HepG2 (cell line): ENCODE data around the gene DNAJB2. TPM values are rescaled to one million over a fixed set of nuclear protein-coding genes. Genes with fewer than 3 reads are reported as not detected.

Experiments used
- ATAC-seq: fragments of 200-7000 bp; cut with Tn5 transposase; 3 replicates; pipeline ENCODE4 v1.9.1; 2020; ENCODE audit warnings: mild to moderate bottlenecking, moderate library complexity
- BruUV-seq: library from RNA; stranded (reverse); fragments of 400-500 nt; replicated peaks from 2 replicates; lab custom pipeline; 2021; lab: Mats Ljungman, UMichigan
- CTCF ChIA-PET: fragments of 300-600 bp; formaldehyde crosslinking; extraction: SDS; loops from one replicate; lab custom pipeline; 2021; ENCODE audit warnings: low total read pairs, inconsistent platforms, low intra/inter-chr PET ratio; lab: Yijun Ruan, JAX
- POLR2A ChIA-PET: fragments of 350-600 bp; sonication (Branson Sonifier 250); formaldehyde crosslinking; loops from one replicate; lab custom pipeline; 2020; ENCODE audit warnings: antibody characterized with exemption, inconsistent platforms; lab: Yijun Ruan, JAX
- DNase-seq: peaks from one replicate; pipeline ENCODE4 v3.0.0-alpha.2; 2015; ENCODE audit warnings: low spot score
- FAIRE-seq: peaks from 3 replicates; lab custom pipeline; 2011; peaks lifted over from hg19 to GRCh38; lab: Jason Lieb, UNC
- H2AFZ ChIP-seq: one replicate; pipeline ENCODE4 v1.6.1; 2011; ENCODE audit warnings: low read length, inconsistent platforms
- H3K27ac ChIP-seq: fragments of 300-600 bp; 3 replicates; pipeline ENCODE4 v1.8.0; 2011; ENCODE audit warnings: mixed run types, mild to moderate bottlenecking, mixed read lengths, low read length, inconsistent platforms; ENCODE audit not compliant: insufficient read depth; ENCODE audit errors: extremely low read length
- H3K27me3 ChIP-seq, 2 experiments: fragments of 200-600 bp in 1 of 2; 2 replicates in 1 of 2; 3 replicates in 1 of 2; pipeline versions ENCODE4 v1.6.0 to v1.8.0; 2011; ENCODE audit warnings: low read length in 2 of 2, mild to moderate bottlenecking in 2 of 2, moderate library complexity in 2 of 2, inconsistent platforms in 1 of 2; ENCODE audit not compliant: insufficient read depth in 2 of 2, control insufficient read depth in 1 of 2
- H3K36me3 ChIP-seq, 2 experiments: fragments of 200-600 bp in 1 of 2; replicated peaks in 1 of 2; 2 replicates in 1 of 2; 3 replicates in 1 of 2; pipeline versions ENCODE4 v1.5.1 to v1.8.0; 2011; ENCODE audit warnings: low read length in 2 of 2, inconsistent platforms in 1 of 2; ENCODE audit not compliant: insufficient read depth in 2 of 2, control insufficient read depth in 1 of 2
- H3K4me1 ChIP-seq: 2 replicates; pipeline ENCODE4 v1.5.1; 2012; ENCODE audit warnings: low read length, inconsistent platforms; ENCODE audit not compliant: insufficient read depth
- H3K4me2 ChIP-seq: 2 replicates; pipeline ENCODE4 v1.6.0; 2011; ENCODE audit warnings: low read depth, low read length, inconsistent platforms
- H3K4me3 ChIP-seq, 3 experiments: fragments of 200-600 bp in 1 of 3; sonication (generic), shearing (Covaris generic) in 1 of 3; replicated peaks in 1 of 3; 2 replicates each; pipeline ENCODE4 v1.5.1; 2011 to 2016; ENCODE audit warnings: low read length in 3 of 3, inconsistent platforms in 2 of 3, low read depth in 2 of 3, mild to moderate bottlenecking in 2 of 3, control low read depth in 1 of 3, mixed read lengths in 1 of 3; ENCODE audit not compliant: insufficient read depth in 1 of 3
- H3K79me2 ChIP-seq: one replicate; pipeline ENCODE4 v1.6.1; 2011; ENCODE audit warnings: low read length, inconsistent platforms; ENCODE audit not compliant: insufficient read depth
- H3K9ac ChIP-seq: 2 replicates; pipeline ENCODE4 v1.6.0; 2011; ENCODE audit warnings: mild to moderate bottlenecking, low read depth, low read length, inconsistent platforms; ENCODE audit not compliant: insufficient read depth
- H3K9me3 ChIP-seq: 2 replicates; pipeline ENCODE4 v1.5.1; 2012; ENCODE audit warnings: mild to moderate bottlenecking, low read length
- H4K20me1 ChIP-seq: 2 replicates; pipeline ENCODE4 v1.6.0; 2011; ENCODE audit warnings: inconsistent platforms, mild to moderate bottlenecking, low read length, moderate library complexity; ENCODE audit not compliant: insufficient read depth
- AGO1 ChIP-seq: fragments of 200-400 bp; formaldehyde crosslinking; IDR thresholded peaks from 2 replicates; pipeline ENCODE4 v1.6.1; 2017; ENCODE audit warnings: mild to moderate bottlenecking, low read depth, low read length, moderate library complexity; ENCODE audit not compliant: poor library complexity, severe bottlenecking
- JUN ChIP-seq: sonication (generic); formaldehyde crosslinking; IDR thresholded peaks from 2 replicates; pipeline ENCODE4 v1.4.0; 2020; ENCODE audit warnings: mild to moderate bottlenecking, missing genetic modification reagents
- MNT ChIP-seq: fragments of 450-650 bp; IDR thresholded peaks from 2 replicates; pipeline ENCODE4 v1.6.1; 2016
- SNAPC4 ChIP-seq: sonication (generic); formaldehyde crosslinking; IDR thresholded peaks from 2 replicates; pipeline ENCODE4 v1.4.0; 2020; ENCODE audit warnings: mild to moderate bottlenecking, missing genetic modification reagents
- YEATS2 ChIP-seq: sonication (generic); formaldehyde crosslinking; IDR thresholded peaks from 2 replicates; pipeline ENCODE4 v1.4.0; 2020; ENCODE audit warnings: missing genetic modification reagents, borderline replicate concordance
- ZC3H4 ChIP-seq: sonication (generic); formaldehyde crosslinking; IDR thresholded peaks from 2 replicates; pipeline ENCODE4 v1.4.0; 2020; ENCODE audit warnings: missing genetic modification reagents, borderline replicate concordance
- ZNF160 ChIP-seq: sonication (generic); formaldehyde crosslinking; IDR thresholded peaks from 2 replicates; pipeline ENCODE4 v1.8.0; 2022; ENCODE audit warnings: mild to moderate bottlenecking, inconsistent platforms, missing genetic modification reagents
- ZNF580 ChIP-seq: IDR thresholded peaks from 2 replicates; pipeline ENCODE4 v1.6.1; 2016; ENCODE audit warnings: low read depth, borderline replicate concordance
- ZNF879 ChIP-seq: sonication (generic); formaldehyde crosslinking; IDR thresholded peaks from 2 replicates; pipeline ENCODE4 v1.8.1; 2023; ENCODE audit warnings: missing genetic modification reagents
- WGBS: methylation state at CpG from one replicate; pipeline ENCODE4 v1.1.6; 2017; ENCODE audit warnings: low lambda C conversion rate; 5-methylcytosine and 5-hydroxymethylcytosine counted together
- in situ Hi-C: cut with HindIII; loops from 2 replicates; pipeline ENCODE4 v1.10.0; 2017; ENCODE audit warnings: low pct_unique_long_range_greater_than_20kb; ENCODE audit not compliant: extremely low pct_ligation_motif_present
- intact Hi-C: fragments of 100-400 bp; cut with micrococcal nuclease; formaldehyde crosslinking; loops from one replicate; pipeline ENCODE4 v1.10.0; 2022; ENCODE audit not compliant: unreplicated experiment
- polyA plus RNA-seq, 8 experiments: library from polyadenylated mRNA; depleted of rRNA in 3 of 8; stranded (reverse) in 7 of 8; unstranded in 1 of 8; fragments of >200 nt; fragmentation: Illumina TruSeq in 4 of 8; extraction: Trizol in 4 of 8; gene quantifications; 2 replicates each; pipeline versions ENCODE4 v1.2.1 to v1.2.3, GENCODE V29; 2011 to 2016; ENCODE audit warnings: low read depth in 4 of 8, missing spikeins in 1 of 8, mixed read lengths in 1 of 8; ENCODE audit not compliant: insufficient read depth in 1 of 8
- total RNA-seq, 5 experiments: library from RNA; depleted of rRNA; stranded (reverse); fragments of >200 nt; fragmentation: Illumina TruSeq; extraction: Trizol; gene quantifications; 2 replicates each; pipeline ENCODE4 v1.2.3, GENCODE V29; 2016; ENCODE audit warnings: low read depth in 1 of 5

The DNAJB2 gene
- total and polyA plus RNA-seq, 2 of the 13 experiments (the other 11 are each of a cell fraction or from before 2014, with no cell fraction given): 21.3 to 31.1 TPM

GRCh38 chr2:219251656-219252055, 27.5 kb upstream of the DNAJB2 start (continued):
- TF ChIP-seq ZNF160 (CRISPR knock-in tag) (no peak), JUN (CRISPR knock-in tag) (no peak), ZC3H4 (CRISPR knock-in tag) (no peak), YEATS2 (CRISPR knock-in tag) (no peak), AGO1 (no peak)

GRCh38 chr2:219252084-219252483, 27.1 kb upstream of the DNAJB2 start:
- intact Hi-C loops: no loop called here
- FAIRE-seq: no peak

More at GRCh38 chr2:219252084-219252483, 27.1 kb upstream of the DNAJB2 start:
- DNase-seq (no peak), ATAC-seq (no peak)
- H3K27ac ChIP-seq: no peak overlapping the region
- peaks cover 71% of the 10 kb centered on the region for H3K4me1 ChIP-seq
- H3K4me2 ChIP-seq: no peak overlapping the region
- H3K27me3 ChIP-seq: peaks cover 2 to 35% of the 10 kb centered on the region in 2 experiments; a peak in 4 of 5 replicates
- no peaks in the 10 kb centered on the region for H4K20me1 ChIP-seq
- H3K36me3 ChIP-seq: peaks cover 1 to 13% of the 10 kb centered on the region in 2 experiments; a peak in 4 of 5 replicates
- 77% methylated on average over 5 of the region's 5 CpGs for WGBS
- H3K4me3 ChIP-seq: no peak overlapping the region
- H3K79me2 ChIP-seq: no peaks in the 10 kb centered on the region
- POLR2A ChIA-PET: interaction anchor here (0.7 to 5.7 kb wide), 4 partner anchors 9 to 44 kb away, joined by 3 to 73 read pairs (median 4); partner anchors contain the start of genes DNAJB2 and ZFAND2B
- H2AFZ ChIP-seq: no peak overlapping the region
- TF ChIP-seq ZNF879 (CRISPR knock-in tag): no peak
- no peak for TF ChIP-seq ZNF580 (CRISPR knock-in tag)
- 0 out of 2 replicates have a peak, but pooled peaks have one; percentile 28 for TF ChIP-seq MNT
- TF ChIP-seq SNAPC4 (CRISPR knock-in tag): no peak
- in situ Hi-C loops: no loop called here
- CTCF ChIA-PET: interaction anchor here (0.6 kb wide), 1 partner anchor 40 kb away, joined by 3 read pairs; no protein-coding TSS in a partner anchor
- no TSS peak for BruUV-seq
- H3K9ac ChIP-seq: no peak overlapping the region
- H3K9me3 ChIP-seq: no peaks in the 10 kb centered on the region
